LNCAP (cell line): ENCODE results near the gene TBC1D8B.

Source experiments
- CTCF ChIP-seq: fragments of 450-650 bp; IDR thresholded peaks from 2 replicates; pipeline ENCODE4 v1.5.1; 2017; ENCODE audit warnings: mild to moderate bottlenecking

The TBC1D8B gene

GRCh38 chrX:106902684-106903083, 100.2 kb downstream of the TBC1D8B start:
- TF ChIP-seq CTCF, result no peak

GRCh38 chrX:106903291-106903824, 100.9 kb downstream of the TBC1D8B start, which contains the start of gene RIPPLY1:
Gene RIPPLY1 (minus strand): TSS chrX:106903341. CDS start chrX:106903287, 54 bp downstream.
- TF ChIP-seq CTCF, result no peak

- TF ChIP-seq CTCF, result no peak
Observed at GRCh38 chrX:106903856-106904528, 101.5 kb downstream of the TBC1D8B start.

GRCh38 chrX:106905064-106905708, 102.7 kb downstream of the TBC1D8B start:
- no peak for TF ChIP-seq CTCF

- TF ChIP-seq CTCF, result no peak
Observed at GRCh38 chrX:106906361-106906760, 103.9 kb downstream of the TBC1D8B start.

- TF ChIP-seq CTCF, result no peak
Observed at GRCh38 chrX:106912864-106913263, 110.4 kb downstream of the TBC1D8B start.

GRCh38 chrX:106917830-106918500, 115.5 kb downstream of the TBC1D8B start:
- no peak for TF ChIP-seq CTCF
